Measurements from ENCODE around the gene ARHGAP25.
"Not testable (repeated sequence)": the region's sequence is repeated elsewhere in the genome, so short reads cannot be mapped to it uniquely, and the experiment has no call there.

The ARHGAP25 gene

DNA sequence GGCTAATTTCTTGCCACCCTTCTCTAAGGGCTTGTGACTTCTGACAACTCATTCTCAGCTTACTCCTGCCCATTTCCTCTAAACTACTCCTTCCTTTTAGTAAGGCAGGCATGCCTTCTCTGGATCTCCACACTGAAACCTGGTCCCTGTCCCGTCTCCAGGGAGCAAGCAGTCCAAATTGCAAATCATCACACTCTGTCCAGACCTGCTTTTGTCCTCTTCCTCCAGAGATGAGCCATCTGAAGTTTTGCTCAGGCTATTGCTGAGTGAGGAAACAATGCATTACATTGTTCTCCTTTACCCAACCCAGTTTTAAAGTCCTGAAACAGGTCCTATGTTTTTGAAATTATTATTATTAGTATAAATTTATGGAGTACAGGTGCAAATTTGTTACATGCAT, 57.3 kb downstream of the ARHGAP25 start:
- DNase-seq = no peak

DNA sequence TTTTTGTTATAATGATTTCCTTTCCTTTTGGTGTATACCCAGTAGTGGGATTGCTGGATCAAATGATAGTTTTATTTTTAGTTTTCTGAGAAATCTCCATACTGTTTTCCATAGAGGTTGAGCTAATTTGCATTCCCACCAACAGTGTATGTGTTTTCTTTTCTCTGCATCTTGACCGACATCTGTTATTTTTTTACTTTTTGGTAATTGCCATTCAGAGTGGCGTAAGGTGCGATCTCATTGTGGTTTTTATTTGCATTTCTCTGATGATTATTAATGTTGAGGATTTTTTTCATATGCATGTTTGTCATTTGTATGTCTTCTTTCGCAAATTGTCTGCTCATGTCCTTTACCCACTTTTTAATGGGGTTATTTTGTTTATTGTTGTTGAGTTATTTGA, 58.1 kb downstream of the ARHGAP25 start:
- no peak for DNase-seq

DNA sequence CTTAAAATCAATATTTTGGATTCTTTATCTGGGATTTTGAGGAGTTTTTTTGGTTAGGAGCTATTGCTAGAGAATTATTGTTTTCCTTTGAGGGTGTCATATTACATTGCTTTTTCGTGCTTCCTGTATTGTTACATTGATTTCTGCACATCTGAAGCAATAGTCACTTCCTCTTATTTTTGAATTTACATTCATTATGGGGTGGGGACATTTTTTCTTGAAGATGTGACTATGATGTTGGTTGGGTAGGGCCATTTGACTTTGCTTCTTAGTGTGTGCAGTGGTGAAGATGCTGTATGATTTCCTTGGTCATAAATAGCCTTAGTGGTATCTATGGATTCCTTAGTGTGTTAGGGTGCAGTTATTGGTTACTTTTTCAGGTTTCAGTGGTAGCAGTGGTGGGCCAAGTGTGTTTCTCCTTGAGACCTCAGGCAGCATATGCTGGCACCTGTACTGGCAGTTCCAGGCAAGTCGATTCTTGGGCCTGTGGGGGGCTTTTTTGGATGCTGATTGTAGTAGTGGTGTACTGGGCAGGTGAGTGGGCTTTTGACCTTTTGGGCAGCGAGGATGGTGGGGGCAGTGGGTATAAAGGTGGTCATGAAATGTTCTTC, 61.8 kb downstream of the ARHGAP25 start:
- no peak for DNase-seq

DNA sequence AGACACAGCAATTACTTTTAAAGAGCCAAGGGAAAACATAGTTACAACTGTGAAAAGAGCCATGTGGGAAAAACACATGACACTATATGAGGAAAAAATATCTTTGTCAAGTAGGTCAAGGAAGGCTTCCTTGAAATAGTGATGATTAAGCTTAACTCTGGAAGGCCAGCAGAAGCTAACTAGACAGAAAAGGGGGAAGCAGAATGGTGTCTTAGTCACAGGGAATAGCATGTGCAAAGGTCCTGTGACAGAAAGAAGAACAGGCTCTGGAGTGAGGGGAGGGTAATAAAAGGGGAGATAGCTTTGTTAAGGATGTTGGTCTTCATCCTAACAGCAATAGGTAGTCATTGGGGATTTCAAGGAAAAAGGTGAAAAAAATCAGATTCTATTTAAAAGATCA, 64.0 kb downstream of the ARHGAP25 start:
- DNase-seq = no peak

DNA sequence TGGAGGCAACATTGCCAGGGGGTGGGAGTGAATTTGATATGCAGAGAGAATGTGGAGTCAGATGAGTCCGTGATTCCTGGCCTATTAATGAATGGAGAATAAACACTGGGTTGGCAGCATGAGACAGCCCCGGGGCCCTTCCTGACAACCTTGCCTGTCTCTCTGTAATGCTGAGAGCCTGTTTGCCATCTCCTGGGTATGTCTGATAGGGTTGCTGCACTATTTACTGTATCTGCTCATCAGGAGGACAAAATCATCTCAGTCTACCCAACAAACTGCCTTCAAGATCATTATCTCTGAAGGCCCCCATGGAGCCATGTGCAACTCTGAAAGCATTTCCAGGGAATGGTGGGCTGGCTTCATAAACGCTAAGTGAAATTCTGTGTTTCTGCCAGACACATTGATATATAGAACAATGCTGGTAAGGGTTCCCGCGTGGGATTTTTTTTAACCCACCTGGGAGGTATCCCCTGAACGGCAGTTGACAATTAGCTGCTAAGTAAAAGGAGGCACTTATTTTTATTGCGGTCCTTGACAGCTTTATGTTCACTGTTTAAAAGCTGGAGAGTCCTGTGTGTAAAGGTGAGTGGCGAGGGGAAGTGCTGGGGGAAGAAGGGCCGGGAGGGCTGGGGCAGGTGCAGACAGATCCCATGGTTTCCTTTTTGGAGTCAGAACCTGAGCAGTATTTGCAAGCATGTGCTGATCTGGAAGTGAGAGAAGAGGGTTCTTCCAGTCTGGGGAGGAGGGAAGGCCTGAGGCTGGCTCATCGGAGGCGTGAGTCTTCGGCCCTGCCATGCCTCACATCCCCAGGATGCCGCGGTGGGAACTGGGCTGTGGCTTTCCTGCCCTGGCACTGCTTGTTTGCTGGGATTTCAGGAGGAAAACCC, 64.8 kb downstream of the ARHGAP25 start:
- DNase-seq = no peak

DNA sequence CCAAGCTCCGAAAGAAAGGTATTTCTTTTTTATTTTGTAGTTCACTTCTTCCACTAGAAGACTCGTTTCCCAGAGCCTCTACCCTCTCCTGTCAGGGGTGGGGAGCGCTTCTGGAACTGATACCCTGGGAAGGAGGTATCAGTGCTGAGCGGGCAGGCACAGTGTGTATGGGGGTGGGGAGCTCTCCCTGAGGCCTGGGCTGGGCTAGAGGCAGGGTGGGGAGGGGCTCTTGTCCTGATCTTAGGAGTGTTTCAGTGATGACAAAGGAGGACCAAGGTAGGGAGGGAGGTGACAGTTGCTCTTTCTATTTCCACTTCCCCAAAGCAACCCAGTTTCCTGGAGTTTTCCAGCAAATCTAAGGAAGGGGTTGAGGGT, 65.4 kb downstream of the ARHGAP25 start:
- DNase-seq = no peak

DNA sequence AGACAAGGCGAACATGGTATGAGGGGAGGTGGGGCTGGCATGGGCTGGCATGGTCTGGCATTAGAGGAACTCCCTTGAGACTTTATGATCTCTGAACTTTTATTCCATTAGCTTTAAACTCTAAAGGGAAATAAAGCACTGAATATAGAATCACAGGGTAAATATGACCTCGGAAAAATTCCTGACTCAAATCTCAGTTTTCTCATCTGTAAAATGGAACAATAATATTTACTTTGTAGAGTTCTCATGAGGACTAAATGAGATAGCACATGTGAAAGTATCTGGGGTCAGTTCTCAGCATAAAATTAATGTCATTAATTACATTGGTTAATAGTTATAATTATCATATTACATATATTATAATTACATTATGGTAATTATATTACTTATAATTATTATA, 65.9 kb downstream of the ARHGAP25 start:
- no peak for DNase-seq

DNA sequence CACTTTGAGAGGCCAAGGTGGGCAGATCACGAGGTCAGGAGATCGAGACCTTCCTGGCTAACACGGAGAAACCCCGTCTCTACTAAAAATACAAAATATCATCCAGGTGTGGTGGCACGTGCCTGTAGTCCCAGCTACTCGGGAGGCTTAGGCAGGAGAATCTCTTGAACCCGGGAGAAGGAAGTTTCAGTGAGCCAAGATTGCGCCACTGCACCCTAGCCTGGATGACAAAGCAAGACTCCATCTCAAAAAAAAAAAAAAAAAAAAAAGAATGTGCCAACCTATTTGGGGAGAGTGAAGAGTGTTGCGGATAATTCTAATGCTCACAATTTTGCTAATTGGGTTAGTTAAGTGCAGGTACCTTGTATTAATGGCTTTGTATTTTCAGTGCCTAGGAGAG, 67.5 kb downstream of the ARHGAP25 start:
- not testable (repeated sequence) for DNase-seq

DNA sequence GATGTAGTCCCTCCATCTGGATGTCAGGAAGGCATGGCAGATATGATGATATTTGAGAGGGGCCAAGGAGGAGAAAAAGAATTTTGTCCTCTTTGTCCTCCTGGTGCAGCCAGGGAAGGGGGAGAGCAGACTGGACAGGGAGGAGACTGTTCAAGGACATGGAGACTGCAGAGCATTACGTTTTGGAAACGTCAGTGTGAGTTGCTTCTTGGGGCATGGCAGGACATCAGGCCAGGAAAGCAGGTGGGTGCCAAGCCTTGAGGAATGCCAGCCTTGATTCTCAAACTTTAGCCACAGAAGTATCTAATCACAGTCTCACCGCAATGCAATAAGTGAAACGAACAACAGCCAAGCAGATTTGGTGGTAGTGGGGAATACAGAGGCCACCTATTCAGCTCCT, 70.4 kb downstream of the ARHGAP25 start:
- no peak for DNase-seq

DNA sequence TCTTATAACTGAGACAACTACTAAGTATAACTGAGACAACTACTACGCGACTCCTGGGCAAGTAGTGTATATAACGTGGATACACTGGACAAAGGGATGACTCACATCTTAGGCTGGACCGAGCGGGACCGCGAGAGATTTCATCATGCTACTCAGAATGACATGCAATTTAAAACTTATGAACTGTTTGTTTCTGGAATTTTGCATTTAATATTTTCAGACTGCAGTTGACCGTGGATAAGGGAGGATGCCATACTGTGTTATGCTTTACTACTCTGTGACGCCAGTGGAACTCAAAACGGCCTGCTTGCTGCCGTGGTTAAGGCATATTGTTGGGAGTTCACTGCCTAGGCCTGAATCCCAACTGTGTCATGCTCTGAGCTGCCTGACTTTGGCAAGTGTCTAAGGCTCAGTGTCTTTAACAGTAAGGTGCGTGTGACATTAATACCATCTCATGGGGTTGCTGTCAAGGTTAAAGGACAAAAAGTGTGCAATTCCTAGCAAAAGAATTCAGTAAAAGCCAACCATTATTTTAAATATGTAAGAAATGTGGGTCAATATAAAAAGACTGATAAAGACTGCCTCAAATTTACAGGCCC, 72.0 kb downstream of the ARHGAP25 start:
- DNase-seq = no peak

DNA sequence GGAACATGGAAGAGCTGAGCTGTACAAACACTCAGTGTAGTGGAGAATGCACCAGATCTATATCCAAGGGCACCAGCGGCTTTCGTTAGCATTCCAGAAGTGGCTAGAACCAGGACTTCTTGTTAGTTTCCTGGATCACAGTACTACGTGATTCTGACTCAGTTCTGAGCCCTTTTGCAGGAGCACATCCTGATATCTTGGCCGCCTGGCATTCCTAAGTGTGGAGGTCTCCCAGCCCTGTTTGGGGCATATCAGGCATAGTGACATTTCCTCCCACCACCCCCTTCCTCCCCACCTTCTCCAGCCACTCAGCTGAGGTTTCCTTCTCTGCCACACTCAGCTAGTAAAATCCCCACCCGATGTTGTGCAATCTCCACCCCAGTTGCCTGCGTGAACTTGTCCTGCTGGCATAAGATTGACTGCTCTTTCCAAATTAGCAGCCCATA, 73.2 kb downstream of the ARHGAP25 start:
- no peak for DNase-seq

DNA sequence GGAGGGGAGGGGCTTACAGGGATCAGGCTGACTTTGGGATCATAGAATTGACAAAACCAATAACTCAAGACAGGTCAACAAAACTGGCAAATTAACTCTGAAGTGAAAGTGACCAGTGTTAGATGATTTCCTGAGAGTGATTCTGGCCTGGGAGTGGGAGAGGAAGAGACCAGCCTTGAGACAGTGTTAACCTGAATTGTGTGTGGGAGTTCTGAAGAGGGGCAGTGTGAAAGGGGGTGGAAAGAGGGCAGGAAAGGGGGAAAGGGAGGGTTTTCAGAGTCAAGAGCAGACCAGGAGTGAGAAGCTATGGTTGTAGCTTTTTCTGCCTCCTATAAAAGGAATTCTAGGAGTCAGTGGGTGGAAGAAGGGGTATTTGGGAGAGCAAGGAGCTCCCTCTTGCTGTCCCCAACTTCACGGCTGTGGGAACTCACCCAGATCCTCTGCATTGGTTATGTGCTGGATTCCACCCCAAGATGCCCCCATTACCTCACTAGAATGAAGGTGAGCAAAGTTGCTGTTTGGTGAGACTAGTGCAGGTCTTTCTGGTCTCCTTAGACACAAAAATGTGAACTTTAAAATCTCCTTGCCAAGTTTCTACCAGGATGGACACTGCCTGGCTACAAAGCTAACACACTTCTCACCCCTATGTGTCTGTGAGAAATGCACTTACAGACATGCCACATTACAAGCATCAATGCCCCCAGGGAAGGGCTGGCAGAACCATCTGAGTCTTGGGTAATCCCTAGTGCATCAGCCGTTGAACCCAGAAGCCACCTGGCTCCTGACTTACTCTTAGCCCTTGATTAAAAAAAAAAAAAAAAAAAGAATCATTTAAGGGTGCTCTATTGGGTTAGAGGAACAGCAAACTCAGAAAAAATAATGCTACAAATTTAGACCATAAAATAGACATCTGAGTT, 75.0 kb downstream of the ARHGAP25 start:
- DNase-seq = no peak

DNA sequence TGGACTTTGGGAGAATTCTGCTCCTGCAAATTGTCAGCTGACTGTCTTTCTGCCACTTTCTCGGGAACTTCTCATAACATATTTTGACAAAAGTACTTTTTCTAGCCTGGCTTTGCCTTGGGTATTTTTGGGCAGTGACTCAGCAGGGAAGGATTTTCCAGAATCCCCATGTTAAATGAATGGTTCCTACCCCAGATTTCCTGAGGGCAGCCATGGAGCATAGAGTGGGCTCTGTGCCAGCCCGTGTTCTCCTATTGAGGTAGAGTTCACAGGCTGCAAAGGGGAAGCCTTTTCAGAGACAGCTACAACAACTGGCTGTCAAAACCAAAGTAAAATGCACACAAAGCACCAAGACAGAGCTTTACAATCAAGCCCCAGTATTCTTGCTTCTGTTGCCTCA, 76.8 kb downstream of the ARHGAP25 start:
- peak in 1 of 56 donors; percentile 4 for DNase-seq

DNA sequence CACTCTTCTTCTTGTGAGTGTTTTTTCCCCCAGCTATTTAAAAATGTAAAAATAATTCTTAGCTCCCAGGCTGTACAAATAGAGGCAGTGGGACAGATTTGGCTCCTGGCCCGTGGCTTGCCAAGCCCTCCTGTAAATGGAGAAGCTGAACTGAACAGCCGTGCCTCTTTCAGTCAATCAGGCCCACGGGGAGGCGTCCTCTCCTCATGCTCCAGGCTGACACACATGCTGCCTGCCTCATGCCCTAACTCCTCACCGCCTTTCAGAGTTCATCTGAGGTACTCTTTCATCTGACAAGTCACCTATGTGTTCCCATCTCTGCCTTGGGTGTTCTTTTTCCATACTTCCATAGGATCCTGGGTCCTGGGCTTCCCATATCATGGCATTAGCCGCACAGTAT, 77.6 kb downstream of the ARHGAP25 start:
- peak in 11 of 56 donors; percentile 2 to 30 (median 10) for DNase-seq

DNA sequence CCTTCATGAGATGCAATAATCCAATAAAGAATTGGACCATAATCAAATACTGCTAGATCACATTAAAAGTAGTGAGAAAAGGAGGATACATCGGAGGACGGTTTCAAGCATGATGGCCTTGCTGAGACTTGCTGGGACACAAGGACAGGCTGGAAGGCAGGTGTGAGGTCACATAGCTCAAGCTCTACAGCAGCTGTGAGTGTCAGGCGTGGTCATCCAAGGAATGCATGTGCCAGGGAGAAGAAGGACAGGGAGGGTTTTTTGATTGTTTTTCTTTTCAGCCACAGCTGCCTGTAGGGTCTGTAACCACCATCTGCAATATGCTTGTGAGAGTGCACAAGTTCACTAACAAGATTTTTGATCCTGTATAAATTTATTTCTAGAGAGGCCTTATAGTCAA, 79.0 kb downstream of the ARHGAP25 start:
- DNase-seq = no peak

DNA sequence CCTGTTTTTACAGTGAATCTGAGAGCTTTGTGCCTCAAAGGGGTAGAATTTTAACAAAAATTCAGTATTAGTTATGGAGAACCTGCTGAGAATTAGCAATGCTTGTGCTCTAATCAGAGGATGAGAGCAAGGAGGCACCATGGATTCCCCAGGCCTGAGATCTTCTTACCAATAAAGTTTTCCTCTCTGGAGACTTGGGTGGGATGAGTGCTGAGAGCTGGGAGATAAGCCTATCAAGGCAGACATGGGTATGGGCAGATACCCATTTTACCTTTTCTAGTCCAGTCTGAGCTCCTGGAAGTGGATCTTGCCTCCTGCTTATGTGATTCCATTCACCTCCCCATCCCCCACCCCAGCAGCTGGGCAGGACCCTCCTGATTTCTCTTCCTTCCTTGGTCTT, 82.7 kb downstream of the ARHGAP25 start:
- no peak for DNase-seq

DNA sequence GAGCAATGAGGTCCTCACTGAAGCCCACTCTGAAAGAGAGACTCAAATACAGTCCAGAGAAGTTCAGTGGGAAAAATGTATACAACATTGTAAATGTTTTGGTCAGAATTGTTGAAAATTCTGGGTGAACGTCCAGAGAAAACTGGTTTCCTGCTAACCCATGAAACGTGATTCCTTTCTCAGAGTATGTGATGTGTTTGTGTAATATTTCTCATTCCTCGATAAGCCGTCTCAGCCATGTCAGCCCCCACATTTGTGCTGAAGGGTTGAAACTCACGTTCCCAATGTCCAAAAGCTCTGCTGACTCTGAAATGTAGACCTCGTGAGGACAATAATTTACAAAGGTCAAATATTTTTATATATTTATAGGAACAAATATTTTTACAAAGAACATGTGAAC, 84.9 kb downstream of the ARHGAP25 start:
- no peak for DNase-seq

DNA sequence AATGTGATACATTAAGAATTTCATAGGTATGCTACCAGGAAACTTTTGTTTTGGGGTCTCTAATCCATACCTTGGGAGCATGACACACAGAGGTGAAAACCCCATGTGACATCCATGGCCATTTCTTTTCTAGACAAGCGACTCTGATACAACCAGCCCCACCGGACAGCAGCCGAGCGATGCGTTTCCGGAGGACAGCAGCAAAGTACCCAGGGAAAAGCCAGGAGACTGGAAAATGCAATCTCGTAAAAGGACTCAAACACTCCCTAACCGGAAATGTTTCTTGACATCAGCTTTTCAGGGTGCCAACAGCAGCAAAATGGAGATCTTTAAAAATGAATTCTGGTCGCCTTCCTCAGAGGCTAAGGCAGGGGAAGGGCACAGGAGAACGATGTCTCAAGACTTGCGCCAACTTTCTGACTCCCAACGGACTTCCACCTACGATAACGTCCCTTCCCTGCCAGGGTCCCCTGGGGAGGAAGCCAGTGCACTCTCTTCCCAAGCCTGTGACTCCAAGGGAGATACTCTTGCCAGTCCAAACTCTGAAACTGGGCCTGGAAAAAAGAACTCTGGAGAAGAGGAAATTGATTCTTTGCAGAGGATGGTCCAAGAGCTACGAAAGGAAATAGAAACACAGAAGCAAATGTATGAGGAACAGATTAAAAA, 87.7 kb downstream of the ARHGAP25 start:
- DNase-seq = no peak

DNA sequence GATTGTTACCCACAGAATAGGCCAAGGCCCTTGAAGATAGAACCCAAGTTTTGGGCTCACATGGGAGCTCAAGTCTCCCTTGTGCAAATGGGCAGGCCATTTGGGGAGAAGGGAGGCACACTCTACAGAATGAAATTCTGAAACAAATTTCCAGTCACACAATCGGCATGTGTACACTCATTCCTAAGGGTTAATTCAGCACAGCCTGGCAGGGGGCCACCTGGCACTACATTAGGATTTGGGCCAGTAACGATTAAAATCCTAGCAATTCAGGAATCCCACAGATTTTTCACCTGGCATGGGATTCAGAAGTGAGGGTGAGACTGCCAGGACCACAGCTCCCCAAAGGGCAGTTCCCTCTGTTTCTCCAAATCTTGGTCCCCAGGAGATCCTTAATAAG, 90.2 kb downstream of the ARHGAP25 start:
- DNase-seq = no peak

DNA sequence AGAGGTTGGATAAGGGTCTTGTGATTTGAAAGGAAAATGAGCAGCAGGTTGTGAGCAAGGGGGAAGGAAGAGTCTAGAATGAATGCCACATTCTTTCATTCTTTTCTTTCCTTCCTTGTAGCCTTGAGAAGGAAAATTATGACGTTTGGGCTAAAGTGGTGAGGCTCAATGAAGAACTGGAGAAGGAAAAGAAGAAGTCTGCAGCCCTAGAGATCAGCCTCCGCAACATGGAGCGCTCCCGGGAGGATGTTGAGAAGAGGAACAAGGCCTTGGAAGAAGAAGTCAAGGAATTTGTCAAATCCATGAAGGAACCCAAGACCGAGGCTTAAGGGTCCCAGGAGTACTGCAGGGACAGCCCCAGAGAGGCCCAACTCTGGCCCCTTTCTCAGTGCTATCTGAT, 91.3 kb downstream of the ARHGAP25 start:
- DNase-seq = no peak

DNA sequence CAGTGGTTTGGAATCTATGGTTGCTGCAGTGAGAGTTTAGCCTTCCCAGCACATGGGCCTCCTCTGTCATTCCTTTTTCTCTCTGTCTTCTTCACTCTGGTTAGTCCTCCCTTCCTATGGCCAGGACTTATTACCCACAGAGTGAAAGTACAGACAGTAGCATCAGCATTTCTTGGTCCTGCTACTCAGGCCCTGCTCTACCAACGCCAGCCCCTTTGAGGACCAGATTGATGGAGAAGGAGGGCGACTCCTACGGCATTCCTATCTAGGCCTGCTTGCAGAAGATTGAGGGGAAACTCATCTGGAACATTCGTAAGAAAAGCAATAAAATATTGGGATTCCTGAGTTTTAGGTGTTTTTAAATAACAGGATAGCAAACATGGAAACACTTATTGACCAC, 93.1 kb downstream of the ARHGAP25 start:
- DNase-seq = no peak
